Esophagus squamous epithelium (tissue), 5 donors: ENCODE results near the gene CACNA2D3. TPM values are rescaled to one million over a fixed set of nuclear protein-coding genes. Genes with fewer than 3 reads are reported as not detected.

ENCODE experiments used
- DNase-seq: peaks from one replicate; lab custom pipeline; 2025; lab: John Stamatoyannopoulos, UW
- H3K27ac ChIP-seq, 4 donors: fragments of 200-600 bp; sonication (generic); one replicate each; pipeline ENCODE4 v1.5.1; 2016 to 2019; ENCODE audit warnings: mild to moderate bottlenecking in 1 of 4
- H3K27me3 ChIP-seq, 4 donors: fragments of 200-600 bp; sonication (generic); 1 replicate in 3 of 4; 2 replicates in 1 of 4; pipeline versions ENCODE4 v1.5.1 to v1.6.0; 2017 to 2021; ENCODE audit warnings: antibody characterized with exemption in 1 of 4
- H3K36me3 ChIP-seq, 3 donors: fragments of 200-600 bp; sonication (generic); one replicate each; pipeline ENCODE4 v1.5.1; 2016 to 2019
- H3K4me1 ChIP-seq, 3 donors: fragments of 200-600 bp; sonication (generic); one replicate each; pipeline ENCODE4 v1.5.1; 2017 to 2019
- H3K4me3 ChIP-seq, 4 donors: fragments of 200-600 bp; sonication (generic); 1 replicate in 3 of 4; 2 replicates in 1 of 4; pipeline ENCODE4 v1.5.1; 2016 to 2019; ENCODE audit warnings: mild to moderate bottlenecking in 2 of 4, moderate library complexity in 1 of 4
- H3K9me3 ChIP-seq, 3 donors: fragments of 200-600 bp; sonication (generic); one replicate each; pipeline ENCODE4 v1.5.1; 2016 to 2019
- POLR2A ChIP-seq, 4 donors: fragments of 450-650 bp; IDR thresholded peaks; one replicate each; pipeline ENCODE4 v1.6.1; 2017; ENCODE audit warnings: antibody characterized with exemption in 4 of 4, mild to moderate bottlenecking in 4 of 4, moderate library complexity in 3 of 4
- WGBS, 2 donors: methylation state at CpG; one replicate each; pipeline ENCODE4 v1.1.5; 2018; 5-methylcytosine and 5-hydroxymethylcytosine counted together
- intact Hi-C: fragments of 100-400 bp; cut with DNase I; formaldehyde crosslinking; loops from one replicate; pipeline ENCODE4 v1.15.0; 2022
- total RNA-seq, 4 donors: library from RNA; depleted of rRNA; stranded (reverse); fragments of >200 nt; gene quantifications; one replicate each; pipeline ENCODE4 v1.1.0, GENCODE V29; 2016
- TF ChIP-seq, protein P1 (sequence below), 6 experiments: fragments of 450-650 bp in 4 of 6; fragments of 200-600 bp in 2 of 6; sonication (generic) in 2 of 6; IDR thresholded peaks; one replicate each; pipeline ENCODE4 v1.5.1; 2016 to 2019; ENCODE audit warnings: antibody characterized with exemption in 6 of 6, mild to moderate bottlenecking in 4 of 6, moderate library complexity in 4 of 6
- donor health status: DM: yes; HTN: yes; CAD: no.

The CACNA2D3 gene
- total RNA-seq, 4 donors from 2014 or later: 1.2 to 7.1 (median 5.1) TPM

DNA sequence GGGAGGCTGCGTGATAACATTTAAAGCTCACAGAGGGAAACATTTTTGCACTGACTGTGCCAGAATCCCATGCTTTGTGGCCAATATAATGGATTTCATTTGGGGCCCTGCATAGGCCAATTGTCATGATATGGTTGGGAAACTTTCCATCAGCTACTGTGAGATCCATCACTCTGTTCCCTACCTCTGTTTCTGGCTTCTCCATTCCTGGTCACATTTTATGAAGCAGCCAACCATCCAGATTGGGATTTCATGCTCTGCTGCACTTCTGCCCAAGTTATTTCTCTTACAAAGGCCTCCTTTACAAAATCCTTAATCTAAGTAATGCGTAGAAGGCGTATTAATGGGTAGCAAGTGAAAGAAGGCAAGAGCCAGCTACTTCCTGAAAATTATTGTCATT lies 584.4 kb downstream of the CACNA2D3 start:
- H3K4me1 ChIP-seq: no peaks in the 10 kb centered on the region
- no peak overlapping the region for H3K27ac ChIP-seq
- H3K36me3 ChIP-seq: no peaks in the 10 kb centered on the region
- H3K9me3 ChIP-seq: no peaks in the 10 kb centered on the region
- H3K27me3 ChIP-seq: no peaks in the 10 kb centered on the region
- 85 to 96% methylated on average over 3 of the region's 3 CpGs for WGBS, 2 donors
- intact Hi-C loops: no loop called here
- DNase-seq: no peak
- TF ChIP-seq, protein P1, sequence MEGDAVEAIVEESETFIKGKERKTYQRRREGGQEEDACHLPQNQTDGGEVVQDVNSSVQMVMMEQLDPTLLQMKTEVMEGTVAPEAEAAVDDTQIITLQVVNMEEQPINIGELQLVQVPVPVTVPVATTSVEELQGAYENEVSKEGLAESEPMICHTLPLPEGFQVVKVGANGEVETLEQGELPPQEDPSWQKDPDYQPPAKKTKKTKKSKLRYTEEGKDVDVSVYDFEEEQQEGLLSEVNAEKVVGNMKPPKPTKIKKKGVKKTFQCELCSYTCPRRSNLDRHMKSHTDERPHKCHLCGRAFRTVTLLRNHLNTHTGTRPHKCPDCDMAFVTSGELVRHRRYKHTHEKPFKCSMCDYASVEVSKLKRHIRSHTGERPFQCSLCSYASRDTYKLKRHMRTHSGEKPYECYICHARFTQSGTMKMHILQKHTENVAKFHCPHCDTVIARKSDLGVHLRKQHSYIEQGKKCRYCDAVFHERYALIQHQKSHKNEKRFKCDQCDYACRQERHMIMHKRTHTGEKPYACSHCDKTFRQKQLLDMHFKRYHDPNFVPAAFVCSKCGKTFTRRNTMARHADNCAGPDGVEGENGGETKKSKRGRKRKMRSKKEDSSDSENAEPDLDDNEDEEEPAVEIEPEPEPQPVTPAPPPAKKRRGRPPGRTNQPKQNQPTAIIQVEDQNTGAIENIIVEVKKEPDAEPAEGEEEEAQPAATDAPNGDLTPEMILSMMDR (IDR thresholded peaks at IDR 0.05): no peak
- no peak for TF ChIP-seq POLR2A (IDR thresholded peaks at IDR 0.05)
- no peak overlapping the region for H3K4me3 ChIP-seq

DNA sequence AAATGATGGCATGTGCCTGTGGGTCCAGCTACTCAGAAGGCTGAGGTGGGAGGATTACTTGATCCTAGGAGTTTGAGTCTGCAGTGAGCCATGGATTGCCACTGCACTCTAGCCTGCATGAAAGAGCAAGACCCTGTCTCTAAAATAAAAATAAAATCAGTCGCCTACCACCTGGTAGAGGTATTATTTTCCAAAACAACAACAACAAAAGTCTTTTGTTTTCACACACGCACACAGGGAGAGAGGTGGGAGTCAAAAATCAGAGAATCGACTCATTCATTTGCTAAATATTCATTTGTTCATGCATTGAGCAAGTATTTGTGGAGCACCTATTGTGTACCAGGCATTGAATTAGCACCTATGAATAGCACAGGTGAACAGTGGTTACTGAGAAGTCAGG lies 587.4 kb downstream of the CACNA2D3 start:
- WGBS, 2 donors: 84 to 87% methylated on average over 3 of the region's 3 CpGs
- TF ChIP-seq, protein P1 (IDR thresholded peaks at IDR 0.05): no peak
- no peak for TF ChIP-seq POLR2A (IDR thresholded peaks at IDR 0.05)
- H3K9me3 ChIP-seq: no peaks in the 10 kb centered on the region
- H3K36me3 ChIP-seq: no peaks in the 10 kb centered on the region
- no peaks in the 10 kb centered on the region for H3K27me3 ChIP-seq
- H3K4me3 ChIP-seq: no peak overlapping the region
- no peak for DNase-seq
- H3K4me1 ChIP-seq: no peaks in the 10 kb centered on the region
- intact Hi-C loops: no loop called here
- no peak overlapping the region for H3K27ac ChIP-seq

DNA sequence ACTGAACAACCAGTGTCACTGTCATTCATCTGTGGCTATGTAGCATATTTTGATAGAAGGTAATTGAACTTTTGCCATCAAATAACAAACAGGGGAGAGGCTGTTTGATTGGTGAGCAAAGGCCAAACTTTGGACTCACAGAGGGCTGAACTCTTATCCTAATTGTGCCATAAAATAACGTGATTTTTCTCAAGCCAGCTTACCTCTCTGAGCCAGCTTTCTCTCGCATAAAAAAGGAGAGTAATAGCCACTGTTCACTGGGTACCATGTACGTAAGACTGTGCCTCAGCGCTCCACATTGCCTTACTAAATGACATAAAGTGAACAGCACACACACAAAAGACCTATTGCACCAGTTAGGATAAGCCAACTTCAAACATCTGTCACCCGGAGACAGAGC lies 588.6 kb downstream of the CACNA2D3 start:
- Histone ChIP-seq H3K4me3 (no peak overlapping the region), H3K9me3 (no peaks in the 10 kb centered on the region), H3K36me3 (no peaks in the 10 kb centered on the region), H3K27ac (no peak overlapping the region), H3K4me1 (no peaks in the 10 kb centered on the region), H3K27me3 (no peaks in the 10 kb centered on the region)
- TF ChIP-seq, protein P1 (IDR thresholded peaks at IDR 0.05): no peak
- no peak for TF ChIP-seq POLR2A (IDR thresholded peaks at IDR 0.05)
- DNase-seq: no peak
- 73 to 85% methylated on average over 5 of the region's 5 CpGs for WGBS, 2 donors
- intact Hi-C loops: no loop called here

DNA sequence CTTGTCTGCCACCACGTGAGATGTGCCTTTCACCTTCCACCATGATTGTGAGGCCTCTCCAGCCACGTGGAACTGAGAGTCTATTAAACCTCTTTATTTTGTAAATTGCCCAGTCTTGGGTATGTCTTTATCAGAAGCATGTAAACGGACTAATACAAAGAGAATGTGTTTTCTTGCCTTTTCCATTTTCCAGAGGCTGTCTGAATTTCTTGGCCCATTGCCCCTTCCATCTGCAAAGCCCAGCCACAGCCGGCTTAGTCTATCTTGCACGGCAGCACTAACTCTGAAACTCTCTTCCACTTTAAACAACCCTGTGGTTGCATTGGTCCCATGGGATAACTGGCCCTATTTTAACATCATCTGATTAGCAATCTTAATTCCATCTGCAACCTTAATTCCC lies 590.2 kb downstream of the CACNA2D3 start:
- H3K9me3 ChIP-seq: no peaks in the 10 kb centered on the region
- H3K27me3 ChIP-seq: no peaks in the 10 kb centered on the region
- no peak overlapping the region for H3K4me3 ChIP-seq
- WGBS, 2 donors: 68 to 69% methylated on average over 5 of the region's 5 CpGs
- intact Hi-C loops: no loop called here
- H3K27ac ChIP-seq: no peak overlapping the region
- DNase-seq: no peak
- no peaks in the 10 kb centered on the region for H3K36me3 ChIP-seq
- H3K4me1 ChIP-seq: no peaks in the 10 kb centered on the region
- no peak for TF ChIP-seq POLR2A (IDR thresholded peaks at IDR 0.05)

DNA sequence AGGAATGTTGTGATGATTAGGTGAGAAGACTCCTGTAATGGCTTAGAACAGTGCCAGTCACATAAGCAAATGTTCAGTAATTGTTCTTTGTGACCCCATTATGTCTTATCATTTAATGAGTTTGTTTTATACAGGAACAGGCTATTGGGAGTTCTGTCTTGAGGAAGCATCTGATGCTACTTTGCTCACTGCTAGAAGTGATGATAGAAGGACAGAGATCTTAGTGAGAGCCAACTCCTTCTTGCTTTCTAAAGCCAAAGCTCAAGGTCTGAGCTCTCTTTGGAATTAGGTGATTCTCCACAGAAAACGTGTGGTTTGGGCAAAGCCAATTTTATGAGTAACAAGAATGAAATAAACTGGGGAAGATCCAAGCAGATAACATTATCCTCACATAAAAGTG lies 590.7 kb downstream of the CACNA2D3 start:
- Histone ChIP-seq H3K9me3 (no peaks in the 10 kb centered on the region), H3K4me1 (no peaks in the 10 kb centered on the region), H3K27ac (no peak overlapping the region), H3K4me3 (no peak overlapping the region), H3K27me3 (no peaks in the 10 kb centered on the region), H3K36me3 (no peaks in the 10 kb centered on the region)
- no peak for DNase-seq
- no peak for TF ChIP-seq POLR2A (IDR thresholded peaks at IDR 0.05)
- TF ChIP-seq, protein P1 (IDR thresholded peaks at IDR 0.05): no peak
- 25 to 64% methylated on average over 1 of the region's 1 CpG for WGBS, 2 donors
- intact Hi-C loops: no loop called here

DNA sequence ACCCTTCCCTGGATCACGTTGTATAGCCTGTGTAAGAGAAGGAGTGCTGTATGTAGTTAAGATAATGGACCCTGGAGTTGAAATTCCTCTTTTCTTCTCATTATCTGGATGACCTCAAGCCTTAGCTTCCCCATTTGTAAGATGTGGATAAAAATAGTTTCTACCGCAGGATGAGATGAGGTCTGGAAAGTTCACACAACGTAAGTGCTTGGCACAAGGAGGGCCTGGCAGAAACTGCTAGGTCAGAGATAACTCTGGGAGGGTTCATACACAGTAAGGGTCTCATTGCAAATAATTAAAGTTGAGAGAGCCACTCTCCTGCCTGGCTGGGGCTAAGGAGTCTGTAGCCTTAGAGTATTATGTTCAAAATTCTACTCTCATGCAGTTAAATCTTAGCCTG lies 591.1 kb downstream of the CACNA2D3 start:
- H3K27me3 ChIP-seq: no peaks in the 10 kb centered on the region
- H3K4me3 ChIP-seq: no peak overlapping the region
- 53 to 74% methylated on average over 3 of the region's 3 CpGs for WGBS, 2 donors
- intact Hi-C loops: no loop called here
- H3K27ac ChIP-seq: no peak overlapping the region
- H3K36me3 ChIP-seq: no peaks in the 10 kb centered on the region
- TF ChIP-seq POLR2A (IDR thresholded peaks at IDR 0.05): no peak
- TF ChIP-seq, protein P1 (IDR thresholded peaks at IDR 0.05): no peak
- no peaks in the 10 kb centered on the region for H3K9me3 ChIP-seq
- DNase-seq: no peak
- no peaks in the 10 kb centered on the region for H3K4me1 ChIP-seq
